GM12878 (cell line): Measurements from ENCODE around the gene PPP1R13L.

ENCODE experiments used
- BCL3 ChIP-seq: IDR thresholded peaks from 2 replicates; pipeline ENCODE4 v1.6.1; 2011; ENCODE audit warnings: borderline replicate concordance, low read depth, mild to moderate bottlenecking, moderate library complexity, low read length; ENCODE audit not compliant: insufficient read depth, poor library complexity, severe bottlenecking
- ELK1 ChIP-seq: IDR thresholded peaks from 2 replicates; pipeline ENCODE4 v1.6.1; 2012; ENCODE audit warnings: low read depth, low read length, improper control_type of control experiment
- EZH2 ChIP-seq: IDR thresholded peaks from 2 replicates; pipeline ENCODE4 v1.6.1; 2012; ENCODE audit warnings: low read depth, mild to moderate bottlenecking, control low read depth, inconsistent platforms, low read length, borderline replicate concordance; ENCODE audit not compliant: control insufficient read depth
- NRF1 ChIP-seq: conservative IDR thresholded peaks from 2 replicates; pipeline ENCODE4 v1.6.1; 2011; ENCODE audit warnings: mild to moderate bottlenecking, low read depth, low read length, improper control_type of control experiment
- POLR2AphosphoS5 ChIP-seq: IDR thresholded peaks from 2 replicates; pipeline ENCODE4 v1.6.1; 2011; ENCODE audit warnings: mild to moderate bottlenecking, low read length, inconsistent platforms
- RBBP5 ChIP-seq: fragments of 200-600 bp; sonication (generic); conservative IDR thresholded peaks from 2 replicates; pipeline ENCODE4 v1.6.1; 2016
- SP1 ChIP-seq: IDR thresholded peaks from one replicate; pipeline ENCODE4 v1.6.1; 2011; ENCODE audit warnings: low read depth, low read length

GRCh38 chr19:45400192-45400591 lies 4.7 kb downstream of the PPP1R13L start:
- TF ChIP-seq BCL3 (no peak), EZH2 (no peak), POLR2AphosphoS5 (no peak), RBBP5 (no peak), SP1 (no peak), ELK1 (no peak), NRF1 (no peak)
